NOMO-1 treated with DMSO at 0.1 percent for 48 hours (cell line): ENCODE results near the gene C19orf25.
"Not testable (repeated sequence)": the region's sequence is repeated elsewhere in the genome, so short reads cannot be mapped to it uniquely, and the experiment has no call there.

Source experiments
- DNase-seq: peaks from one replicate; lab custom pipeline; 2025; ENCODE audit not compliant: unreplicated experiment; lab: John Stamatoyannopoulos, UW

Gene C19orf25

DNA sequence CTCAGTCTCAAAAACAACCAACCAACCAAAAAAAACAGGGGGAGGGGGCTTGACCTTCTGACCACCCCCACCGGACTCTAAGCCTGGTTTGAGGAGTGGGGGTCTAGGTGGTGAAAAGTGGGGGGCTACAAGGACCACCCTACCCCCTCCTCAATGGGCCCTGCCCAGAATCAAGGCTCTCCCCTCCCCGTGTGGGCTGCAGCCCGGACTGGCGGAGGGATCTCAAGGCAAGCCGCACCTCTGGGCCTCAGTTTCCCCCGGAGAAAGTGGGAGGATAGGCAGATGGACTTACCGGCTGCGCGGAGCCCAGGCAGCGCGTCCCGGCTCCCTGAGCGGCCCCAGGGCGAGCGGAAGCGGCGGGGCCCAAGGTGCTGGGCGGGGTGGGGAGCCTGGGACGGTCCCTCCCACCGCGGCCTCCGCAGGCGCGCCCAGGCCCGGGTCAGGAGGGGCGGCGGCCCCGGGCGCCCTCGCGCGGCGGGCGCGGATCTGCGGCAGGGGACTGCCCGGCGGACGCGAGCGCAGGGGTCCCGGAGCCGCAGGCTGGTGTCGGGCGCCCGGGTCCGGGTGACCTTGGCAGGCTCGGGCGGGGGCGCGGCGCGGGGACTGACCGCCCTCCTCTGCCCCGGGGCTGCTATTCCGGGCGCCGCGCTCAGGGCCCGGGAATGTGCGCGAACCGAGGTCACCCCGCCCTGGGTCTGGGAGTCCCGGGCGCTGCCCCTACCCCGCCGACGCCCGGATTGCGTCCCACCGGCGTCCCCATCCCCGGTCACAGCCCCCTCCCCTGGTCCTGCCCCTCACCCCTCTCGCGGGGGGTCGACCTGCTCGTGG is 33.9 kb upstream of the C19orf25 start, which contains the start of gene ADAMTSL5:
Gene ADAMTSL5, minus strand, starts transcription at position 349 of the 828 bp plus-strand sequence. CDS start 2,076 bp downstream, outside the sequence.
- DNase-seq = peak; percentile 70

DNA sequence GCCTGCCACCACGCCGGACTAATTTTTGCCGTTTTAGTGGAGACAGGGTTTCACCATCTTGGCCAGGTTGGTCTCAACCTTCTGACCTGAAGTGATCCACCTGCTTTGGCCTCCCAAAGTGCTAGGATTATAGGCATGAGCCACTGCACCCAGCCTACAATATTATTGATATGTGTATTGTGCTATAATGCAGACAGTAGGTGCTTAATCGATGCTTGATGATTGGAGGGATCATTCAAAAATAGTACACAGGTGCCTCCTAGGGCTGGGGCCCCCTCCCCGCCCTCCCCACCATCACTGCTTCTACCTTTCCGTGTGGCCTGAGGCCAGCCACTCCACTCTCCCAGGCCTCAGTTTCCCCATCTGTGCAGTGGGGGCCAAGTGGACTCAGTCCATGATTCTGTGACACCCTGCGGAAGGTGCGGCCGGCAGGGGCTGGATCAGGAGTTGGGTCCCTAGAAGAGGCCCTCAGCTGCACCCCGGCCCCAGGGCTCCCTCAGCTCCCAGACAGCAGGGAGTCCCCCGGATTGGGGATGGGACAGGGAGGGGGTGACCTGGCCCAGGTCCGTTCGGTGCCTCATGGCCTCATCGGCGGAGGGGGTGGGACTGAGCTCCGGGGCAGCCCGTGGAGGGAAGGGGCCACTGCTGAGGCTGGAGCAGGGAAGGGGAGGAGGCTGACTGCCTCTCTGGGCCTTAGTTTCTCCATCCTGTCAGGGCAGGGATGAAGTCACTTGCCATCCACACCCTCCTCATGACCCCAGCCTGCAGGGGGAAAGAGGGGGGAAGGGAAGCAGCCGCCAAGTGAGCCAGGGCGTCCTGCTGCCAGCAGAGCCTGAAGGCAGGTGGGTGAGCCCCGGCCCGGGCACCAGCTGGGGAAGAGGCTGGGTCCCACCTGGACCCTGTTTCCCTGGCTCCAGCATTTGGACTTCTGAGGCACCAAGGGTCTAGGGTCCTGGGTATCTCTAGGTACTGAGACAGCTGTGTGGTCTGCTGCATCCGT is 32.6 kb upstream of the C19orf25 start:
- no peak for DNase-seq

DNA sequence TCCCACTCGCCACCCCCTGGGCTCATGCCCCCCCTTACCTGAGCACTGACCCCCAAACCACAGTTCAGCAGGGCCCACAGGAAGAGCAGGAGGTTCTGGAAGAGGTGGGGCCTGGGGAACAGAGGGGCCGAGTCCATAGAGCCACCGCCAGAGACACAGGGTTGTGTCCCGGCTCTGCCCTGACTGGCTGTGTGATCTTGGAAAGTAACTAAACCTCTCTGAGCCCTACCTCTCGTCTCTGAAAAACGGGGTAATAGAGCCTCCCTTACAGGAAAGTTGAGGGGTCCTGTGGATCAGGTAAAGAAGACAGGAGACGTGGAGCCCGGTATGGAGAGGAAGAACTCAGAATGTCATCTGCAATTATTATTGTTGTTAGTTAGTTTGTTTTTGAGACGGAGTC is 31.8 kb upstream of the C19orf25 start:
- no peak for DNase-seq

DNA sequence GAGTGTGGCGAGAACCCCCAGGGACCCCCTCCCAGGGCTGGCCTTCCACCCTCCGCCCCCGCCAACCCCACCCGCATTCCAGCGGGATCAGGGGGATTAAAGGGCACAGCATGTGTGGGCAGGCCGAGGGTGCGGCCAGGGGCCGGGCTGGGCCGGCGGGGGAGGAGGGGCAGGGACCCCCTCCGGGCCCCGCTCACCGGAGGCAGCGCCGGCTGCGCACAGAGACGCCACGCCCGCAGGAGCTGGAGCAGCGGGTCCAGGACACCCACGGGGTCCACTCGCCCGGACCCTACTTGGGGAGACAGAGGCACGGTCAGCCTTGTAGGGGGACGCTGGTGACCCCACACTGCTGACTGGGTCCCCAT is 31.4 kb upstream of the C19orf25 start:
- no peak for DNase-seq

DNA sequence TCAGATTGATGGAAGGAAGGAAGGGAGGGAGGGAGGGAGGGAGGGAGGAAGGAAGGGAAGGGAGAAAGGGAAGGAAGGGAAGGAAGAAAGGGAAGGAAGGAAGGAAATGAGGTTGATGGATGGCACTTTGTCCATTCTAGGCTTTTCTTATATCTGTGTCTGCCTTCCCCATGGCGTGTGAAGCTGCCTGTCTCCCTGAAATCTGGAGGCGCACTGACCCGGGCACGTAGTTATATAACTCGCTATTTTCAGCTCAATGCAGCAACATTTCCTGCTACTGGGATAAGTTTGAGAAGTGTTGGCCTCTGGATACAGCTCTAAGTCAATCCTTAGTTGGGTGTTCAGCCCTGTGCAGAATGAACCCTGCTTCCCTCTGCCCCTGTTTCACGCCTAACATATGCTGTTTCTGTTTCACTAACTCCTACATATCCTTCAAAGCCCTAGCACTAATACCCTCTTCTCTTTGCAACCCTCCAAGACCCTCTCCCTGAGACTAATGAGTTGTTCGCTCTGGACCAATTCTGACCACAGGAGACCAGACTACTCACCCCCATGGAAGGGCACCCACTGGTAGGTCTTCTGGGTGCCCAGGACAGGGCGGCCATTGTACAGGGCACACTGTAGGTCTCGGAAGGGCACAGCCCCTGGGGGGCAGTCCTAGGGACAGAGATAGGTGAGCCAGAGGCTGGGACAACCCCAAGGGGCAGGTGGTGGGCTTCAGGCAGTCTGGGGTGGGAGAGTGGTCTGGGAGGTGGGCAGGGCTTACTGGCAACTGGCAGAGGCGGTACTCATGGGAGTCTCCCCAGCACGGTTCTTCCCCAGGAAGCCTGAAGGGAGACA is 30.8 kb upstream of the C19orf25 start:
- no peak for DNase-seq

DNA sequence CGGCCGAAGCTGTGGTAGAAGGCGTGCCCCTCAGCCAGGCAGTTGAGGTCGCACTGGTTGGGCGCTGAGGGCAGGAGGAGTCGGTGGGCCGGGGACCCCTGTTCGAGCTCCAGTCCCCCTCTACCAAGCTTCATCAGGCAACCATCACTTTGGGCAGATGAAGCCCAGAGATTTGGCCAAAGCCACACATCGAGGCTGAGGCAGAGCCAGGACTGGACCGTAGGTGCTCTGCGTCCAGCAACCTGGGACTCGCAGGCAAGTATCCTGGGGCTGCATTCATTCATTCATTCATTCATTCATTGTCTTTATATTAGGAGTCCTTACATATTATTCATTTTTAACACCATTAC is 29.5 kb upstream of the C19orf25 start:
- DNase-seq = no peak

DNA sequence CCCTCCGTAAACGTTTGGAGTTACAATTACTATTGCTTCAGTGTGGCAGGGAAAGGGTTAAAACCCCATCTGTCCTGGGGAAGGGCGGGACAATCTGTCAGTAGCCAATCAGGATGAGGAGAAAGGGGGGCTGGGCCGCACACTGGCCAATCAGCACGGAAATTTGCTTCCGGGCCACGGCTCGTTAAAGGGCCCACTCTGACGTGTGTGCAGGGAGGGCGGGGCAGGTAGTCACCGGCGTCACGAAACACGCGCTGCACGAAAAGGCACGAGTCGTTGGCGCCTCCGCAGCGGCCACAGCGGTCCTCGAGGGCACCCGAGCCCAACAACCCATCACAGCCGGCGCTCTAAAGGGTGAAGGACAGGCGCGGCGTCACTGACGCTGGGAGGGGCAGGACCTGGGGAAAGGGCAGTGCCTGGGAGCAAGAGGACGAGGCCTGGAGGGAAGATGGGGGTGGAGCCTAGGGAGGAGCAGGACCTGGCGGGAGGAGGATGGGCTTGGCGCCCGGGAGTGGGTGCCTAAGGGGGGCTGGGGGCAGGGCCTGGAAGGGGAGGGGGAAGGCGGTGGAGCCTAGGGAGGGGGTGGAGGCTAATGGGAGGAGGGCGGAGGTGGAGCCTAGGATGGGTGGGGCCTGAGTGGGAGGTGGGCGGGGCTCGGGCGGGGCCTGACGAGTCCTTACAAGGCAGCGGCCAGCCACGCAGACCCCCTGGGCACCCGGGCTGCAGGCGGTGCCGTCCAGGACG is 28.9 kb upstream of the C19orf25 start:
- peak; percentile 85 for DNase-seq

DNA sequence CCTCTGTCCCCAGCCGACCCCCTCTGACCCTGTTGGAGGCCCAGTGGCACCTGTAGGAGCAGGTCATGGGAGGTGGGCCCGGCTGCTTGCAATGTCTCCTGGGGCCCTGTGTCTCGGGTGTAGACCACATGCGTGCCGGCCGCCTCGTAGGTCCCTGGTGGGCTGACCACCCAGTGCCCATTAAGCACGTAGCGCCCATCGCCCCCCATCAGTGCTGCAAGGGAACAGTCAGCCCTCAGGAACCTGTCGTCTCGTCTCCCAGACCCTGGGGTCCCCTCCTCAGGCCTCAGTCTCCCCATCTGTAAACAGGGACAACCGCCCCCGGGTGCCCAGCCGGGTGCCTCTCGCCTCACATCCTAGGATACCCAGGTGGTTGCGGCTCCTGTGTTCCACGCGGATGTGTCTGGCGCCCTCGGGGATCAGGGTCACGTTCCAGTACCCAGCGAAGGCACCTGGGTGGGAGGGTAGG is 28.2 kb upstream of the C19orf25 start:
- no peak for DNase-seq

DNA sequence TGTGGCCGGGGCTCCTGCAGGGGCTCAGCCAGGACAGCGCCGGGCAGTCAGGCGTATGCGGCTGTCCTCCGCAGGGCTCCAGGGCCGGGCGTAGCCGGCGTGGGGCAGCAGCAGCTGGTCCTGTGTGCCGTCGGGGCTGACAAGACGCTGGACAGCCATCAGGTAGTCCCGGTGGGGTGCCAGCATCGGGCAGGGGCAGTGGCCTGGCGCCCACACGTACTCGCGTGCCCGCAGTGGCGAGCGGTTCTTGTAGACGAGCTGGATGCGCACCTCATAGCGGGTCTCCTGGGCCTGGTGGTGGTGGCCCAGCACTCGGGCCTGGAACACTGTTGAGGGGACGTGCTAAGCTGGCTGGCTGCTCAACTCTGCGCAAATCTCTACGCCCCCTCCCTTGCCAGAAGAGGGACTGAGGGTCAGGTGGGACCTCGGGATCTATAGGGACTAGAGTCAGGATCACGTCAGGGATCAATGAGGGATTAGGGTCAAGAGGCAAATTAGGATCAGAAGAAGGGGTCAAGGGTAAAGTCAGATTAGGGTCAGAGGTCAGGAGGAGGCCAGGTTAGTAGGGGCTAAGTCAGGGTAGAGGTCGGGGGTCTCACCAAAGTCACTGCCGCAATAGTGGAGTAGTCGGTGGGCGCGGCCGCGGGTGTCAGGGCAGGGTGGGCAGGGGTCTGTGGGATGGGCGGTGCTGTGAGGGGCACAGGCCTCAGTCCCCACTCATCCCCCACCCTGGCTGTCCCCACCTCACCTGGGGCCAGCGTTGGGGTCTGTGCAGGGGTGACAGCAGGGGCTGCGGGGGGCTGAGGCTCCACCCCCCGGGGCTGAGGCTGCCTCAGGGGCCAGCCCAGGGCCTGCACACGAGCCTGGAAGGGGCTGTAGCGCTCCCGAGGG is 27.2 kb upstream of the C19orf25 start:
- no peak for DNase-seq

DNA sequence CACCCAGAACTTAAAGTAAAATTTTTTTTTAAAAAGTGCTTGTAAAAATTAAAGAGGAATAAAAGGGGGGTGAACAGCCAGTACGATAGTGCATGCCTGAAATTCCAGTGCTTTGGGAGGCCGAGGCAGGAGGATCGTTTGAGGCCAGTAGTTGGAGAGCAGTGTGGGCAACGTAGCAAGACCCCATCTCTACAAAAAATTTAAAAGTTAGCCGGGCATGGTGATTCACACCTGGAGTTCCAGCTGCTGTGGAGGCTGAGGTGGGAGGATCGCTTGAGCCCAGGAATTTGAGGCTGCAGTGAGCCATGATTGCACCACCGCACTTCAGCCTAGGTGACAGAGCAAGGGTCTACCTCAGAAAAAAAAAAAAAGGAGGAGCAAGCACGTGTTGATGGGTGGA is 26.0 kb upstream of the C19orf25 start:
- DNase-seq = no peak

DNA sequence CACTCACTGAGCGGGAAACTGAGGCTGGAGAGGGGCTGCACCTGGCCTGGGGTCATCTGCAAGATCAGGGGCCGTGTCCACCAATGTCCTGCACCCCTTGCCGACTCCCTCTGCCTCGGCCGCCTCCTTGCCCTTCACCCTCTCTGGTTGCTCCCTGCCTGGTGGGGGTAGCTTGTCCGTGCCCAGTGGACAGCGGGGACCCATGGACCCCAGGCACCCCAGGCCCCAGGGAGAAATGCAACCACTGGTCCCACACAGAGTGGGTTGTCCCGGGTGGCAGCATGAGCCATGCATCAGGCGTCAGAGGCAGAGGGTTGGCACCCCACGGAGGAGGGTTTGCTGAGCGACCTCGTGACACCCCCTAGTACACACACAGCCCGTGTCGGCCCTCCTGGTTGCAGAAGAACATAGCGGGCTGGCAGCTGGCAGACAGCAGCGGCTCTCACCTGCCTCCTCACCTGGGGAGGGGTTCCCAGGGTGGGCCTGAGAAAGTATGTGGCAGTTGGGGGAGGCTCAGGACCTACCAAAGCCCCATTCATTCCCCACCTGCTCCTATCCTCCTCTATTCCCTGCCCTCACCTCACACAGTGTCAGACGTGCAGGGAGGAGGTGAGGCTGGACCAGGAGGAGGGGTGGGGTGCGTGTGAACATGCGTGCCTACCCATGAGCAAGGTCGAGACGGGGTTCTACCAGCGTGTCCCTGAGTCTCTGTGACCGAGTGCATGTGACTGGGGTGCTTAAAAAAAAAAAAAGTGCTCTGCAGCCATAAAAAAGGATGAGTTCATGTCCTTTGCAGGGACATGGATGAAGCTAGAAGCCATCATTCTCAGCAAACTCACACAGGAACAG is 25.1 kb upstream of the C19orf25 start:
- DNase-seq = no peak

DNA sequence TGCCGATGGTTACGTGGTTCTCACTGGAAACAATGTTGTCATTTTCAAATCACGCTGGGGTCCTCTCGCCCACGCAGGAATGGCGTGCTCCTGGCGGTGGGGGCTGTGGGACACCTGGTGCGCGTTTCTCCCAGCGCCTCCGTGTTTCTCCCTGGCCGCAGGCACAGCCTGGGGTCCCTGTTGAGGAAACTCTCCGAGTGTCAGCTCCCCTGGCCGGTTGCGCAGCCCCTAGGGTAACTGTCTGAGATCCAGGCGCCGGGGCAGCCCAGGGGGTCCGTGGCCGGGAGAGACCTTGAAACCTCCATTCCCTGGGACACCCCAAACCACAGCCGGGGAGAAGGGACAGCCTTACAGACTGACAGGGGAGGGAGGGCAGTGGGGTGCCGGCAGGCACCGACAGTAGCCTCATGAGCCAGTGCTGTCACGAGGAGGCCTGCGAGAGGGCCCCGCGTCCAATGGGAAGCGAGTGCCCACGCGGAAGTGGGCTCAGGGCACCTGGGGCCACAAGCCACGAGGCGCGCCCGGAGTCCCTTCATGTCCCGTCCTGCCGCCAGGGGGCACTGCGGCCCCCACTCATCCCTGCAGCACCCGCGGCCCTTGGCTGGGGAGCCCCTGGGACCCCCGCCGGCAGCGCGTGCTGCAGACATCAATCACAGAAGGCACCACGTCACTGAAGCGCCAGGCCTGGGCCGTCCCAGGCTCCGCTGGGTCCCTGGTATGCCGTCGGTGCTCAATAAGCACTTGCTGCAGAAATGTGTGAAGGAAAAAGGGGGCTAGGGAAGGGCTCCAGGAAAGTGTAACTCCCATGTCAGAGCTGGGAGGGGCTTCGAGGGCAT is 24.3 kb upstream of the C19orf25 start:
- DNase-seq = peak; percentile 60

DNA sequence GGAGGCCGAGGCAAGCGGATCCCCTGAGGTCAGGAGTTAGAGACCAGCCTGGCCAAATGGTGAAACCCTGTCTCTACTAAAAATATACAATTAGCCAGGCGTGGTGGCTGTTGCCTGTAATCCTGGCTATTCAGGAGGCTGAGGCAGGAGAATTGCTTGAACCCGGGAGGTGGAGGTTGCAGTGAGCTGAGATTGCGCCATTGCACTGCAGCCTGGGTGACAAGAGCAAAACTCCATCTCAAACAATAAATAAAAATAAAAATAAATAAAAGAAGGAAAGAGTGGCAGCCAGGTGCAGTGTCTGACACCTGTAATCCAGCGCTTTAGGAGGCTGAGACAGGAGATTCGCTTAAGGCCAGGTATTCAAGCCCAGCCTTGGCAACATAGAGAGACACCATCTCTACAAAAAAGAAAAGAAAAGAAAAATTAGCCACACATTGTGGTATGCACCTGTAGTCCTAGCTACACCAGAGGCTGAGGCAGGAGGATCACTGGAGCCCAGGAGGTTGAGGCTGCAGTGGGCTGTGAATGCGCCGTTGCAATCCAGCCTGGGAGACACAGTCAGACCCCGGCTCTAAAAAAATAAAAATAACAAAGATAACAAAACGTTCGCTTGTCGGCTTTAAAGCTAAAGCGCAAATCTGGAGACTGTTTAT is 23.5 kb upstream of the C19orf25 start:
- DNase-seq = no peak

DNA sequence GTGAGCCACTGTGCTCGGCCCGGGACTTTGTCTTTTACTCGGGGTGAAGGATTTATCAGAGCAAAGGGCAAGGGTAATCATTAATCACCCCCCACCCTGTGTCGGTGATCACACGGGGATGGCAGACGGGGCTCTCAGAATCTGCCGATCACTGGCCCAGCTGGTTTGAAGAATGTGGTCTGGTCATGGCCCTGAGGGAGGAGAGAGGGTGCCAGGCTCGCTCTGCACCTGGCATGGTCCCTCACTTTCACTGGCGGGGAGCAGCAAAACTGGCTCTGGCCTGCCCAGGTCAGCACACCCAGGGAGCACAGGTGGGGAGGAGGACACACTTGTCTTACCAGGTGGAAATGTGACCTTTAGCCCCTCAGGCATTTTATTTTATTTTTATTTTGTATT is 22.2 kb upstream of the C19orf25 start:
- no peak for DNase-seq

DNA sequence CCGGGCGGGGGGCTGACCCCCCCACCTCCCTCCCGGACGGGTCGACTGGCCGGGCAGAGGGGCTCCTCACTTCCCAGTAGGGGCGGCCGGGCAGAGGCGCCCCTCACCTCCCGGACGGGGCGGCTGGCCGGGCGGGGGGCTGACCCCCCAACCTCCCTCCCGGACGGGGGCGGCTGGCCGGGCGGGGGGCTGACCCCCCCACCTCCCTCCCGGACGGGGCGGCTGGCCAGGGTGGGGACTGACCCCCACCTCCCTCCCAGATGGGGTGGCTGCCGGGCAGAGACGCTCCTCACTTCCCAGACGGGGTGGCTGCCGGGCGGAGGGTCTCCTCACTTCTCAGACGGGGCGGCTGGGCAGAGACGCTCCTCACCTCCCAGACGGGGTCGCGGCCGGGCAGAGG is 20.2 kb upstream of the C19orf25 start:
- not testable (repeated sequence) for DNase-seq

DNA sequence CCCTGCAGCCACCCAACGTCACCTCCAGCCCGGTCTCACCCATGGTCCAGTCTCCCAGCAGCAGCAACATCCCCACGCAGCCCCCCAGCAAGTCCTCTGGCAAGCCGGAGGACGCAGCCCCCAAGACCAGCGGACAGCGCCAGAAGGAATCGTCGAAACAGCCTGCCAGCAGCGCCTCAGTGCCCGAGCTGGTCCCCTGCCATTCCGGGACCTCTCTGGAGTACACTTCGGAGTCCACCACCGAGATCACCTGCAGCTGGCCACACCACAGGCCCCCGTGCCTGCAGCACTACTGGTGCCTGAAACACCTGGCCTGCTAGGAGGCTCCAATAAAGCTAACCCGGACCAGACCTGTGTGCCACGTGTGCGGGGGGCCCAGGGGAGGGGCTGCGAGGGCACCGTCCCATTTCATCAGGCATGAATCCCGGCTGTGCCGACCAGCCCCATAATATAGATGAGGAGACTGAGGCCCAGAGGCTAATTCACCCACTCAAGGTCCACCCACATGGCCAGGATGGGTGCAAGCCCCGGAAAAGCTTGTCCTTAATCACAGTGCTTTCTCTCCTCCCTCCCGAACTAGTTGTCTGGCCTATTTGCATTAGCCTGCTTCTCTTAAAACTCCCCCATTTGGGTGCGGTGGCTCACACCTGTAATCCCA is 18.7 kb upstream of the C19orf25 start:
- no peak for DNase-seq
